GM03348 (cell line): ENCODE data around the gene SSPN.
A peak's percentile ranks its signal among the peaks of the same experiment; 100 is the strongest.

Experiments
- DNase-seq: peaks from one replicate; pipeline ENCODE4 v3.0.0; 2012; ENCODE audit warnings: low spot score

Gene SSPN

GRCh38 chr12:26266881-26267280 lies 71.5 kb downstream of the SSPN start:
- DNase-seq = no peak

- DNase-seq = no peak
Observed at GRCh38 chr12:26268841-26269561, 73.6 kb downstream of the SSPN start.

GRCh38 chr12:26269562-26270284 lies 74.3 kb downstream of the SSPN start:
- DNase-seq = no peak

GRCh38 chr12:26271024-26271423 lies 75.7 kb downstream of the SSPN start:
- DNase-seq = no peak

GRCh38 chr12:26271889-26272492 lies 76.6 kb downstream of the SSPN start:
- DNase-seq = peak; percentile 47

GRCh38 chr12:26272851-26273250 lies 77.5 kb downstream of the SSPN start:
- DNase-seq = no peak

- no peak for DNase-seq
Observed at GRCh38 chr12:26273811-26274210, 78.4 kb downstream of the SSPN start.

- peak; percentile 92 for DNase-seq
Observed at GRCh38 chr12:26274441-26275312, 79.3 kb downstream of the SSPN start.

GRCh38 chr12:26275313-26276131 lies 80.1 kb downstream of the SSPN start:
- no peak for DNase-seq

GRCh38 chr12:26276709-26277108 lies 81.3 kb downstream of the SSPN start:
- no peak for DNase-seq

- DNase-seq = no peak
Observed at GRCh38 chr12:26277506-26278246, 82.3 kb downstream of the SSPN start.

GRCh38 chr12:26278266-26278665 lies 82.9 kb downstream of the SSPN start:
- no peak for DNase-seq

GRCh38 chr12:26278666-26279065 lies 83.3 kb downstream of the SSPN start:
- DNase-seq = no peak

GRCh38 chr12:26279091-26279490 lies 83.7 kb downstream of the SSPN start:
- DNase-seq = no peak

- DNase-seq = no peak
Observed at GRCh38 chr12:26279908-26280307, 84.5 kb downstream of the SSPN start.

GRCh38 chr12:26280869-26281268 lies 85.5 kb downstream of the SSPN start:
- DNase-seq = no peak

- peak; percentile 58 for DNase-seq
Observed at GRCh38 chr12:26281320-26281719, 85.9 kb downstream of the SSPN start.

GRCh38 chr12:26282339-26282940 lies 87.1 kb downstream of the SSPN start:
- DNase-seq = no peak

GRCh38 chr12:26283046-26283445 lies 87.7 kb downstream of the SSPN start:
- DNase-seq = no peak

- no peak for DNase-seq
Observed at GRCh38 chr12:26283617-26284016, 88.2 kb downstream of the SSPN start.
